ENCODE data around the gene CNOT6. TPM values are rescaled to one million over a fixed set of nuclear protein-coding genes. Genes with fewer than 3 reads are reported as not detected.
"Not testable (repeated sequence)": the region's sequence is repeated elsewhere in the genome, so short reads cannot be mapped to it uniquely, and the experiment has no call there.

CNOT6 gene
- total RNA-seq, 1 donor from 2014 or later: 5.2 TPM

DNA sequence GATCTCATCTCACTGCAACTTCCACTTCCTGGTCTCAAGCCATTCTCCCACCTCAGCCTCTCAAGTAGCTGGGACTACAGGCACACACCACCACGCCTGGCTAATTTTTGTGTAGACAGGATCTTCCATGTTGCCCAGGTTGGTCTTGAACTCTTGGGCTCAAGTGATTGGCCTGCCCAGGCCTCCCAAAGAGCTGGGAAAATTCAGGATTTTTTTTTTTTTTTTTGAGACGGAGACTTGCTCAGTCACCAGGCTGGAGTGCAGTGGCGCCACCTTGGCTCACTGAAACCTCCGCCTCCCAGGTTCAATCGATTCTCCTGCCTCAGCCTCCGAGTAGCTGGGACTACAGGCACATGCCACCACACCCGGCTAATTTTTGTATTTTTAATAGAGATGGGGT lies 21.8 kb downstream of the CNOT6 start:
- not testable (repeated sequence) for DNase-seq (ENCODE audit: low spot score)

GRCh38 chr5:180516440-180516839 lies 22.3 kb downstream of the CNOT6 start:
- no peak for DNase-seq (ENCODE audit: low spot score)
- no peak for ATAC-seq

More for the DNA sequence above, 21.8 kb downstream of the CNOT6 start:
- not testable (repeated sequence) for ATAC-seq

DNA sequence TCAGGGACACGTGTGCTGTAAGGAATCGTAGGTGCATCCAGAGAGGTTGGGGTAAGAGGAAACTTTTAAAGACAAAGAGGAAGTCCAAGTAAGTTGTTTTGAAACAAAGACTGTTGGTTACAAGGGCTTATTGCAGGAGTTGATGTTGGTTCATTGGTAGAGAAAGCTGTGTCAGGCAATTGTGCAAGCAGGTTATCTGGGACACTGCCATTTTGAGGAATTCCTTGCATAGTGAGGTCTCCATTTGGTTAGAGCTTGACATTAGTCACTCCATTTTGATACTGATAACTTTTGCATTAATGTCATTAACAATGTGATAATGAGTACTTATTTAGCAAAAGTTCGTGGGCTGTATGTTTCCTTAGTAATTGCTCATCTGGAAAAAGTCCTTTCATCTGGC lies 24.9 kb downstream of the CNOT6 start:
- ATAC-seq: peak; percentile 57
- no peak for DNase-seq (ENCODE audit: low spot score)

DNA sequence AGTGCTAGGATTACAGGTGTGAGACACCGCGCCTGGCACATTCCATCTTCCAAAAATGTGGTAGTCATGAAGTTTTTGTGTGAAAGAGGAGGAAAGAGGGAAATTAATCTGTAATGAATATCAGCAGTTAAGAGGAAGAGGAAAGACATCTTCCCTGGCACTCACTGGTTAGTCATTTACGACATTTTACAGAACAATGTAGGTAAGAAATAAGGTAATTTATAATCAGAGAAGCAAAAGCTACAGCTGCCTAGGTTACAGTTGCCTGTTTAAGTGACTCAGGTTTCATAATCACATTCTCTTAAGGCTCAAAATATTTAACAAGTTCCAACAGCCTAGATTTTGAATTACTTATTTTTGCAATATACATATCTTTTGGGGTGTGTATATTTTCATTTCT lies 26.9 kb downstream of the CNOT6 start:
- DNase-seq (ENCODE audit: low spot score) (no peak), ATAC-seq (no peak)

GRCh38 chr5:180521591-180521990 lies 27.4 kb downstream of the CNOT6 start:
- DNase-seq (ENCODE audit: low spot score) (no peak), ATAC-seq (no peak)

GRCh38 chr5:180522330-180522729 lies 28.2 kb downstream of the CNOT6 start:
- DNase-seq (ENCODE audit: low spot score): no peak
- ATAC-seq: no peak

DNA sequence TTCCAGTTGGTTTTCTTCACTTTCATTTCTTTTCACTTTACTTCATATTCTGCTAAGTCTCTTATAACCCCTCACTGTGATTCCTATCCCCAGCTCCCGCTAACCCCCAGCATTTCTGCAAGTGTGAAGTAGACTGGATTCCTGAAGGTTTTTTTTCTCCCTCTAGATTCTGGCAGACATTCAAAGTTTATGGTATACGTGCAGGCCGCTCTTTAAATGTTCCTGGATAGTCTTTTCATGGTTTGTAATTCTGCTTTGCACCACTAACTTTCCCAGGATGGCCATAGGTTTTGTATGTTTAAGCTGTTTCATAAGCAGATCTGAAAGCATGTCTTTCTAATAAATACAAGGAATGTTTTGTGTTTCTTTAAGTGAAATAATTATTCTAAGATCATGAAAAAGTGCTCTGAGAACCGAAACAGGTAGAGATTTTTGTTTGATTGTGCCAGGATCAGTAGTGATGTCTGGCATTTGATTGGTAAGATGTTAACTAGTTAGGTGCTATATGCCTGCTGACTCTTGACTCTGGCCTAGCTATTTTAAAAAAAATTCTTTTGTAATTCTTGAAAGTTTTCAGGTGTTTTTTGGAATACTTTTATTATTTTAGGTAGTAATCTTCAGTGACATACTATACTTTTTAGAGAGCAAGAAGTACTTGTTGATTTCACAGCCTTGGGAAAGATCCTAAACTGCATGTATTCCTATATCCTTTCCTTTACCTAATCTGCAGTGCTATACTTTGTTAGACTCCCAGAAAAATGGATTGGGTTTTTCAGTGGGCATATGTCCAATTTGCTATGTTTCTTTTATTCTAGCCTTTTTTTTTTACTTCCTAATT lies 29.7 kb downstream of the CNOT6 start:
- no peak for ATAC-seq
- no peak for DNase-seq (ENCODE audit: low spot score)

DNA sequence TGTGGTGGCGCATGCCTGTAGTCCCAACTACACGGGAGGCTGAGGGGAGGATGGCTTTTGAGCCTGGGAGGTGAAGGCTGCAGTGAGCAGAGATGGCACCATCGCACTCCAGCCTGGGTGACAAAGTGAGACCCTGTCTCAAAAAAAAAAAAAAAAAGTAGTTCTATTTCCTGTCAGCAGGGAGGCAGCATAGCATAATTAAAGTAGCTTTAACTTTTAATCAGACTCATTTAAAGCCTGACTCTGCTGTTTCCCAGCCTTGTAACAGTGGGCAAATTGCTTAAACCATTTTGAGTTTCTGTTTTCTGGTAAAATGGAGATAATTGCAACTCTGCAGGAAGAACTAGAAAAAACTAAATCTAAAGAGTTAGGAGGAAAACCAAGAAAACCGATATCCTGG lies 31.2 kb downstream of the CNOT6 start:
- ATAC-seq: no peak
- no peak for DNase-seq (ENCODE audit: low spot score)

DNA sequence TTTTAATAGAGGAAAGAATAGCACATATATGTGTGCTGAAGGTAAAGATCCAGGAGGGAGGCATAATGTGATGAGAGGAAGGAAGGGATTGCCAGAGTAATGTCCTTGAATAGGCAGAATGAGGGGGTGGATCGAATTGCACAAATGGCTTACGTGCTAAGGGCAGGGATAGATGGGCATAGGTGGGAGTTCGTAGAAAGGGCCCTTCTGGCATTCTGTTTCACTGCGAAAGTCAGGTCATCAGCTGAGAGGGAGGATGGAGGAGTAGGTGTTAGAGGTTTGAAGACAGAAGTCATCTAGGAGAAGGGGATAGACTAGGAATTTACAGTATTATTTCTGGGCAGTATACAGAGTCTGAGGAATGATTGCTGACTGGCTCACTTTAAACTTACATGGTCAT lies 32.1 kb downstream of the CNOT6 start:
- DNase-seq (ENCODE audit: low spot score) (no peak), ATAC-seq (no peak)

GRCh38 chr5:180527659-180528058 lies 33.5 kb downstream of the CNOT6 start:
- ATAC-seq: no peak
- no peak for DNase-seq (ENCODE audit: low spot score)

GRCh38 chr5:180531036-180531585 lies 36.9 kb downstream of the CNOT6 start:
- not testable (repeated sequence) for ATAC-seq; DNase-seq (ENCODE audit: low spot score)

DNA sequence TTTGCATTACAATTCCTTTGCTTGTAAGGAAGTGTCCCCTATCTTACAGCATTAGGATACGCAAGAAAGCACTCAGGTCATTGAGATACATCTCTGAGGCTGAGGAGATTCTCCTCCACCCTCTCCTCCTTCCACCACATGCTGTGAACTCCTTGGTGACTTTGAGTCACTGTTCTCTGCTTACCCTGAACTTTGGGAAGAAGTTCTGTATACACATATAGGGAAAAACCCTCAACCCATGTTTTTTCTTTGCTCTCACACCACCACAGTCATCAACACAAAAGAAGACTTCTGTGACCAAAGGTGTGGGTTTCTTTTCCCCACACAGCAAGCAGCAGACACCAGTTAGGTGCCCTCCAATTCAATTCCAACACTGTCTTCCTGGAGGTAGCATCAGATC lies 38.1 kb downstream of the CNOT6 start:
- no peak for DNase-seq (ENCODE audit: low spot score)
- no peak for ATAC-seq

DNA sequence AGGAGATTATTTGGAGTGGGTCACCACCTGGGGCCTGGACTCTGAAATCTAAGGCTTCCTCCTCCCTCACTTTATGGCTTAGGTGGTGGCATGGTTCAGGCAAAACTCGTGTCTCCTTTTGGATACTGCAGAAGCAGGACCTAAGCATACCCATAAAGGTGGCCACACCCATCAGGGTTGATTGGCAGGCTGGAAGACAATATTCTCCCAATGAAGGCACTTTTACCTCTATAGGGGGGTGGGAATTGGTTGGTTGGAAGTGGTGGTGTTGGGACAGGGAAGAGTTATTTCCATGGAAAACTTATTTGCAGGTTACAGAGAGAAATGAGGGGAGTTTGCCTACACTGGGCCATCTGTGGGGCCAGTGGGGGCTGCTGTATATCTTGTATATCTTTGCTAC lies 39.7 kb downstream of the CNOT6 start:
- no peak for ATAC-seq
- no peak for DNase-seq (ENCODE audit: low spot score)

DNA sequence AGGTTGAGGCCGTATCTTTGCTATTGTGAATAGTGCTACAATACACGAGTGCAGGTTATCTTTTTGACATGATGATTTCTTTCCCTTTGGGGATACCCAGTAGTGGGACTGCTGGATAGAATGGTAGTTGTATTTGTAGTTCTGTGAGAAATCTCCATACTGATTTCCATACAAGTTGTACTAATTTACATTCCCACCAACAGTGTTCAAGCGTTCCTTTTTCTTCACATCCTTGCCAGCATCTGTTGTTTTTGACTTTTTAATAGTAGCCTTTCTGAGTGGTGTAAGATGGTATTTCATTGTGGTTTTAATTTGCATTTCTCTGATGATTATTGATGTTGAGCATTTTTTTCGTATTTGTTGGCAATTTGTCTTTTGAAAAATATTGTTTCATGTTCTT lies 41.4 kb downstream of the CNOT6 start:
- no peak for DNase-seq (ENCODE audit: low spot score)
- ATAC-seq: no peak

- no peak for DNase-seq (ENCODE audit: low spot score)
- ATAC-seq: no peak
These were observed 46.0 kb downstream of the CNOT6 start for GRCh38 chr5:180540050-180540694.

DNA sequence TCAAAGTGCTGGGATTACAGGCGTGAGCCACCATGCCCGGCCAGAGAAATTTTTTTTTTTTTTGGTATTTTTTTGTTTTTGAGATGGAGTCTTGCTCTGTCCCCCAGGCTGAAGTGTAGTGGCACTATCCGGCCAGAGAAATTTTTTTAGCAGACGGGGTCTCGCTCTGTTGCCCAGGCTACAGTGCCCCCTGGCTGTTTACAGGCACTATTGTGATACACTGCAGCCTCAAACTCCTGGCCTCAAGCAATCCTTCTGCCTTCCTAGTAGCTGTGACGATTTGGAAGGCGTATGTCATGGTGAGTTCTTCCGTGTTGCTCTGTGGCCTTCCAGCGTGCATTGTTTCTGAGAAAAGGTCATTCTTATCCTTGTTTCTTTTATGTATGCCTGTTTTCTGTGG lies 47.5 kb downstream of the CNOT6 start:
- no peak for ATAC-seq

GRCh38 chr5:180545248-180545647 lies 51.1 kb downstream of the CNOT6 start:
- DNase-seq (ENCODE audit: low spot score) (no peak), ATAC-seq (no peak)

More for the DNA sequence above, 47.5 kb downstream of the CNOT6 start:
- no peak for DNase-seq (ENCODE audit: low spot score)

DNA sequence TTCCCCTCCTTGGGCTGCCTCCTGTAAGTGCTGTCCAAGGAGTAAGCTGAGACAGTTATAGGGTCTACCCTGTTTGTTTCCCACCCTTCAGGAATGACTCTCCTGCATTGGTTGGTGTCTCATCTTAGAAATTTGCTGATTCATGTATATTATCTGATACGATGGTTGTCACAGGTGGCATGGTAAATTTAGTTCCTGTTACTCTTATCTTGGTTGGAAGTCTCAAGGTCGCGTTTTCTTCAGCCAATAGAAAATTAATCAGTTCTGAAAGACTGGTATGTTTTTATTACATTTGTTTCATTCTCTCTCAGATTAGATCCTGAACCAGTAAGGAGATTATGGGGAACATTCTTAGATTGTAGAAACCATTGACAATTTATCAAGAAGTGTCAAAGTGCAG lies 54.4 kb downstream of the CNOT6 start:
- no peak for ATAC-seq
- no peak for DNase-seq (ENCODE audit: low spot score)

- DNase-seq (ENCODE audit: low spot score) (no peak), ATAC-seq (no peak)
These were observed 59.4 kb downstream of the CNOT6 start for GRCh38 chr5:180553530-180553929.

DNA sequence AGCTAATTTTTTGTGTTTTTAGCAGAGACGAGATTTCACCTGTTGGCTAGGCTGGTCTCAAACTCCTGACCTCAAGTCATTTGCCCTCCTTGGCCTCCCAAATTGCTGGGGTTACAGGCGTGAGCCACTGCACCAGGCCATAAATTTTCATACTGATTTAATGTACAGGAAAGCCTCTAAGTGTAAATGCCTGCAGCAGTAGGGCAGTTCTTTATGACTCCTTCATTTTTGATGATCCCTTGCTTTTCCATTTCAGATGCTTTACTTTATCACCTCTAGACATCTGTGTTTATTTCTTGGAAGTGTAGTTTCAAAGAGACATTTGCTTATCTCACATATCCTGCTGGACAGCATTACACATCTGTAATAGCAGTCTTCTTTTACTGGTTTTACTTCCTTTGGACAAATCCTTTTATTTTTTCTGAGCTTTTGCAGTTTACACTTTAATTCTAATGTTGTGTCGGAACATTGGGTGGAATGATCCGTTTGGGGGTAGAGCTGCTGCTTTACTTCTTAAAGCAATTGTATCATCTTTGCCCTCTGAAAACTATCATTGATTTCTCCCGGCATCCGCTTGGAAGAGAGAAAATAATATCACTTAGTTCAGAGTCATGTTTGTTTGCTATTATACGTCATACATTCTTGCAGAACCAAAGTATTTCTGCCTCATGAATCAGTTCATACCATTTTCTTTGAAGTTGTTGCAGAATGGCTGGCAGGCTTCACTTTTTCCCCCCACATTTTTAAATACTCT lies 61.2 kb downstream of the CNOT6 start:
- ATAC-seq: no peak
- DNase-seq (ENCODE audit: low spot score): no peak

DNA sequence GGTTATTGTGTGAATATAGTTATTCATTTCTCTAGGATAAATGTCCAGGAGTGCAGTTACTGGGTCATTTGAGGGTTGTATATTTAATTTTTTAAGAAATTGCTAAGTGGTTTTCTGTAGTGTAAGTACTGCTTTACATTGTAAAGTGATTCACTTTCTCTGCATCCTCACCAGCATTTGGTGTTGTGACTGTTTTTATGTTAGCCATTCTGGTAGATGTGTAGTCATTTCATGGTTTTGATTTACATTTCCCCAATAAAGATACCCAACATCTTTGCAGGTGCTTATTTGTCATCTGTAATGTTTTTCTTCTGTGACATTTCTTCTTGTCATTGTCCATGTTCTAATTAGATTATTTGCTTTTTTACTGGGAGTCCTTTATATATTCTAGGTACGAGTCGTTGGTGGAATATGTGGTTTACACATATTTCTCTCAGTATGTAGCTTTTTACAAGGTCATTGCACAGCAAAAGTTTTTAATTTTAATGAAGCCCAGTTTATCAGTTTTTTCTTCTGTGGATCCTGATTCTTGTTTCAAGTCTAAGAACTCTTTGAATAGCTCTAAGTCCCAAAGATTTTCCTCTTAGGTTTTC lies 63.1 kb downstream of the CNOT6 start:
- DNase-seq (ENCODE audit: low spot score): no peak
- ATAC-seq: no peak

Data from left lobe of liver (tissue), 2 donors.